Effector memory CD4-positive, alpha-beta T cell (primary cell): ENCODE data around the gene TMEM208.

ENCODE experiments used
- DNase-seq, 3 donors: peaks; one replicate each; pipeline ENCODE4 v3.0.0-alpha.2; 2020
- H3K27ac ChIP-seq: 2 replicates; pipeline ENCODE4 v1.7.0; 2013; ENCODE audit warnings: mild to moderate bottlenecking, low read length, moderate library complexity; ENCODE audit not compliant: insufficient read depth, poor library complexity, severe bottlenecking
- H3K27me3 ChIP-seq: replicated peaks from 2 replicates; pipeline ENCODE4 v1.7.0; 2013; ENCODE audit warnings: mild to moderate bottlenecking, low read length; ENCODE audit not compliant: insufficient read depth, control insufficient read depth, poor library complexity, severe bottlenecking
- H3K36me3 ChIP-seq: 2 replicates; pipeline ENCODE4 v1.7.0; 2013; ENCODE audit warnings: mild to moderate bottlenecking, low read length, moderate library complexity; ENCODE audit not compliant: control insufficient read depth, insufficient read depth
- H3K4me1 ChIP-seq: 2 replicates; pipeline ENCODE4 v1.7.0; 2013; ENCODE audit warnings: low read length, mild to moderate bottlenecking; ENCODE audit not compliant: control insufficient read depth, insufficient read depth, poor library complexity, severe bottlenecking
- H3K4me3 ChIP-seq: 2 replicates; pipeline ENCODE4 v1.7.0; 2013; ENCODE audit warnings: low read length, low read depth, mild to moderate bottlenecking; ENCODE audit not compliant: insufficient read depth, poor library complexity, severe bottlenecking
- H3K9me3 ChIP-seq: 2 replicates; pipeline ENCODE4 v1.7.0; 2013; ENCODE audit warnings: mild to moderate bottlenecking, low read length, moderate library complexity; ENCODE audit not compliant: control insufficient read depth

TMEM208 gene

GRCh38 chr16:67275321-67275720, 48.4 kb downstream of the TMEM208 start:
- no peaks in the 10 kb centered on the region for H3K9me3 ChIP-seq
- no peaks in the 10 kb centered on the region for H3K27me3 ChIP-seq
- peaks cover 3% of the 10 kb centered on the region for H3K36me3 ChIP-seq
- no peak overlapping the region for H3K27ac ChIP-seq
- DNase-seq = no peak
- H3K4me1 ChIP-seq = peaks cover 10% of the 10 kb centered on the region
- no peak overlapping the region for H3K4me3 ChIP-seq

GRCh38 chr16:67277294-67277998, 50.5 kb downstream of the TMEM208 start:
- DNase-seq = no peak
- H3K27ac ChIP-seq = no peak overlapping the region
- H3K9me3 ChIP-seq = no peaks in the 10 kb centered on the region
- H3K36me3 ChIP-seq = peaks cover 3% of the 10 kb centered on the region
- H3K27me3 ChIP-seq = no peaks in the 10 kb centered on the region
- peaks cover 10% of the 10 kb centered on the region for H3K4me1 ChIP-seq
- no peak overlapping the region for H3K4me3 ChIP-seq

- DNase-seq = no peak
- H3K4me3 ChIP-seq = peak overlapping the region; percentile 67
- H3K27ac ChIP-seq = peak overlapping the region; percentile 32
These were observed 51.3 kb downstream of the TMEM208 start for GRCh38 chr16:67277999-67278772.

More at GRCh38 chr16:67277999-67278772, 51.3 kb downstream of the TMEM208 start:
- H3K9me3 ChIP-seq = no peaks in the 10 kb centered on the region
- no peaks in the 10 kb centered on the region for H3K27me3 ChIP-seq
- H3K4me1 ChIP-seq = peaks cover 10% of the 10 kb centered on the region
- peaks cover 3% of the 10 kb centered on the region for H3K36me3 ChIP-seq
